B cell (primary cell): ENCODE measurements around the gene GNB5. TPM values are rescaled to one million over a fixed set of nuclear protein-coding genes. Genes with fewer than 3 reads are reported as not detected.

Experiments
- ATAC-seq: fragments of 200-7000 bp; cut with Tn5 transposase; one replicate; pipeline ENCODE4 v1.10.0; 2021; ENCODE audit warnings: low read depth, mild to moderate bottlenecking, moderate number of reproducible peaks, moderate library complexity
- CTCF ChIA-PET: fragments of 350-600 bp; sonication (Branson Sonifier 250); formaldehyde crosslinking; loops from one replicate; lab custom pipeline; 2021; ENCODE audit warnings: antibody characterized with exemption, inconsistent platforms; lab: Charles Lee
- POLR2A ChIA-PET: fragments of 350-600 bp; sonication (Branson Sonifier 250); formaldehyde crosslinking; loops from one replicate; lab custom pipeline; 2021; ENCODE audit warnings: antibody characterized with exemption; lab: Charles Lee
- DNase-seq: peaks from one replicate; pipeline ENCODE4 v3.0.0; 2013
- H2AFZ ChIP-seq: 2 replicates; pipeline ENCODE4 v1.6.1; 2012; ENCODE audit warnings: mild to moderate bottlenecking, low read depth, low read length; ENCODE audit not compliant: insufficient read depth, poor library complexity, severe bottlenecking
- H3K27ac ChIP-seq, 2 donors: 1 replicate in 1 of 2; 2 replicates in 1 of 2; pipeline ENCODE4 v1.5.1; 2012 to 2013; ENCODE audit warnings: low read length in 2 of 2, mild to moderate bottlenecking in 2 of 2, moderate library complexity in 1 of 2
- H3K27me3 ChIP-seq, 4 experiments: fragments of 200-600 bp in 1 of 4; sonication (generic) in 1 of 4; replicated peaks in 1 of 4; 1 replicate in 2 of 4; 2 replicates in 2 of 4; pipeline versions ENCODE4 v1.6.1 to v1.7.0; 2013 to 2016; ENCODE audit warnings: low read length in 3 of 4, mild to moderate bottlenecking in 2 of 4, mixed read lengths in 1 of 4, moderate library complexity in 1 of 4; ENCODE audit not compliant: insufficient read depth in 4 of 4, control insufficient read depth in 3 of 4; ENCODE audit errors: control extremely low read depth in 1 of 4
- H3K36me3 ChIP-seq, 2 experiments: replicated peaks in 1 of 2; 1 replicate in 1 of 2; 2 replicates in 1 of 2; pipeline versions ENCODE4 v1.6.1 to v1.7.1; 2013; ENCODE audit warnings: low read length in 1 of 2; ENCODE audit not compliant: insufficient read depth in 2 of 2, control insufficient read depth in 1 of 2; ENCODE audit errors: control extremely low read depth in 1 of 2, extremely low read depth in 1 of 2
- H3K4me1 ChIP-seq, 2 donors: fragments of 200-600 bp in 1 of 2; sonication (generic) in 1 of 2; 1 replicate in 1 of 2; 2 replicates in 1 of 2; pipeline versions ENCODE4 v1.5.1 to v1.6.1; 2013 to 2017; ENCODE audit warnings: low read length in 2 of 2; ENCODE audit not compliant: control insufficient read depth in 2 of 2, insufficient read depth in 2 of 2
- H3K4me2 ChIP-seq: replicated peaks from 2 replicates; pipeline ENCODE3; 2012; ENCODE audit warnings: mild to moderate bottlenecking, low read depth, low read length; ENCODE audit not compliant: poor library complexity, severe bottlenecking
- H3K4me3 ChIP-seq, 5 experiments: fragments of 200-600 bp in 1 of 5; sonication (generic) in 1 of 5; 1 replicate in 3 of 5; 2 replicates in 2 of 5; pipeline versions ENCODE4 v1.5.1 to v1.7.0; 2011 to 2016; ENCODE audit warnings: low read length in 4 of 5, mild to moderate bottlenecking in 4 of 5, low read depth in 2 of 5, control low read depth in 1 of 5, moderate library complexity in 1 of 5; ENCODE audit not compliant: insufficient read depth in 1 of 5; ENCODE audit errors: control extremely low read depth in 1 of 5, extremely low read depth in 1 of 5
- H3K79me2 ChIP-seq: fragments of 200-600 bp; sonication (generic); one replicate; pipeline ENCODE4 v1.6.0; 2016; ENCODE audit warnings: low read length; ENCODE audit not compliant: control insufficient read depth, insufficient read depth
- H3K9ac ChIP-seq: fragments of 200-600 bp; sonication (generic); 2 replicates; pipeline ENCODE4 v1.6.1; 2017; ENCODE audit warnings: mild to moderate bottlenecking, low read length, moderate library complexity
- H3K9me3 ChIP-seq, 3 donors: one replicate each; pipeline versions ENCODE4 v1.6.1 to v1.7.1; 2013; ENCODE audit warnings: low read length in 2 of 3; ENCODE audit not compliant: control insufficient read depth in 2 of 3, insufficient read depth in 1 of 3; ENCODE audit errors: control extremely low read depth in 1 of 3
- H4K20me1 ChIP-seq: 2 replicates; pipeline ENCODE4 v1.6.0; 2012; ENCODE audit warnings: mild to moderate bottlenecking, low read length; ENCODE audit not compliant: insufficient read depth, control insufficient read depth, poor library complexity, severe bottlenecking
- H3K27ac Mint-ChIP-seq: one replicate; pipeline ENCODE4 v1.8.0; 2021; ENCODE audit warnings: mixed read lengths
- H3K27me3 Mint-ChIP-seq: one replicate; pipeline ENCODE4 v1.8.0; 2021; ENCODE audit warnings: mixed read lengths
- H3K4me1 Mint-ChIP-seq: one replicate; pipeline ENCODE4 v1.8.0; 2021; ENCODE audit warnings: mixed read lengths
- H3K4me3 Mint-ChIP-seq: one replicate; pipeline ENCODE4 v1.8.0; 2021; ENCODE audit warnings: mixed read lengths
- H3K9me3 Mint-ChIP-seq: one replicate; pipeline ENCODE4 v1.8.0; 2022; ENCODE audit warnings: mixed read lengths; ENCODE audit not compliant: insufficient read depth
- EZH2 ChIP-seq: IDR thresholded peaks from 2 replicates; pipeline ENCODE4 v1.6.1; 2012; ENCODE audit warnings: borderline replicate concordance, low read depth, mild to moderate bottlenecking, moderate library complexity, low read length; ENCODE audit not compliant: insufficient read depth, poor library complexity, severe bottlenecking
- WGBS: methylation state at CpG from one replicate; pipeline ENCODE4 v1.1.5; 2013; ENCODE audit warnings: missing lambda C conversion rate; ENCODE audit not compliant: insufficient coverage; 5-methylcytosine and 5-hydroxymethylcytosine counted together
- intact Hi-C: fragments of 100-400 bp; cut with micrococcal nuclease; formaldehyde crosslinking; loops from one replicate; pipeline ENCODE4 v1.10.0; 2022
- polyA plus RNA-seq: library from polyadenylated mRNA; depleted of rRNA; stranded (reverse); fragments of >200 nt; gene quantifications from 2 replicates; pipeline ENCODE4 v1.2.3, GENCODE V29; 2012
- total RNA-seq, 2 donors: library from RNA; stranded (reverse); fragments of 120-200 nt in 1 of 2; gene quantifications; 1 replicate in 1 of 2; 2 replicates in 1 of 2; pipeline versions ENCODE4 v1.2.3 to v1.2.4, GENCODE V29; 2013 to 2022
- TF ChIP-seq, protein P1 (sequence below): fragments of 200-600 bp; IDR thresholded peaks from one replicate; pipeline ENCODE4 v1.8.0; 2022; ENCODE audit warnings: antibody characterized with exemption, mild to moderate bottlenecking

Gene GNB5
- total and polyA plus RNA-seq, 2 donors (not counting 1 experiment from before 2014, with no cell fraction given), result 58.5 to 142 TPM

GRCh38 chr15:52134502-52135144 is 56.6 kb downstream of the GNB5 start:
- Mint-ChIP-seq H3K27ac (no peak overlapping the region), H3K4me3 (no peak overlapping the region), H3K4me1 (peaks cover 19% of the 10 kb centered on the region), H3K27me3 (no peaks in the 10 kb centered on the region), H3K9me3 (no peaks in the 10 kb centered on the region)
- Histone ChIP-seq H3K27me3 (no peaks in the 10 kb centered on the region), H3K9ac (no peak overlapping the region), H3K4me3 (no peak overlapping the region), H2AFZ (no peak overlapping the region), H3K4me1 (peaks cover 19 to 26% of the 10 kb centered on the region in 2 donors), H3K27ac (no peak overlapping the region), H3K79me2 (no peaks in the 10 kb centered on the region), H3K36me3 (peaks cover 0 to 80% of the 10 kb centered on the region in 2 experiments), H4K20me1 (peaks cover 9% of the 10 kb centered on the region), H3K9me3 (no peaks in the 10 kb centered on the region), H3K4me2 (no peak overlapping the region)
- ATAC-seq (no peak), DNase-seq (no peak)
- intact Hi-C loops, result no loop called here
- TF ChIP-seq, protein P1, sequence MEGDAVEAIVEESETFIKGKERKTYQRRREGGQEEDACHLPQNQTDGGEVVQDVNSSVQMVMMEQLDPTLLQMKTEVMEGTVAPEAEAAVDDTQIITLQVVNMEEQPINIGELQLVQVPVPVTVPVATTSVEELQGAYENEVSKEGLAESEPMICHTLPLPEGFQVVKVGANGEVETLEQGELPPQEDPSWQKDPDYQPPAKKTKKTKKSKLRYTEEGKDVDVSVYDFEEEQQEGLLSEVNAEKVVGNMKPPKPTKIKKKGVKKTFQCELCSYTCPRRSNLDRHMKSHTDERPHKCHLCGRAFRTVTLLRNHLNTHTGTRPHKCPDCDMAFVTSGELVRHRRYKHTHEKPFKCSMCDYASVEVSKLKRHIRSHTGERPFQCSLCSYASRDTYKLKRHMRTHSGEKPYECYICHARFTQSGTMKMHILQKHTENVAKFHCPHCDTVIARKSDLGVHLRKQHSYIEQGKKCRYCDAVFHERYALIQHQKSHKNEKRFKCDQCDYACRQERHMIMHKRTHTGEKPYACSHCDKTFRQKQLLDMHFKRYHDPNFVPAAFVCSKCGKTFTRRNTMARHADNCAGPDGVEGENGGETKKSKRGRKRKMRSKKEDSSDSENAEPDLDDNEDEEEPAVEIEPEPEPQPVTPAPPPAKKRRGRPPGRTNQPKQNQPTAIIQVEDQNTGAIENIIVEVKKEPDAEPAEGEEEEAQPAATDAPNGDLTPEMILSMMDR, result no peak
- TF ChIP-seq EZH2, result no peak
- 93% methylated on average over 4 of the region's 5 CpGs for WGBS
- POLR2A ChIA-PET, result no interaction called here
- CTCF ChIA-PET, result interaction anchor here (1.6 kb wide), 1 partner anchor 24 kb away, joined by 3 read pairs; no protein-coding TSS in a partner anchor

- intact Hi-C loops, result no loop called here
- Mint-ChIP-seq H3K27ac (no peak overlapping the region), H3K4me1 (peaks cover 19% of the 10 kb centered on the region), H3K27me3 (no peaks in the 10 kb centered on the region), H3K9me3 (no peaks in the 10 kb centered on the region), H3K4me3 (no peak overlapping the region)
- no peak for ATAC-seq
- Histone ChIP-seq H3K4me3 (no peak overlapping the region), H3K4me2 (no peak overlapping the region), H3K4me1 (peaks cover 19 to 26% of the 10 kb centered on the region in 2 donors), H3K9ac (no peak overlapping the region), H4K20me1 (peaks cover 4% of the 10 kb centered on the region), H3K27ac (no peak overlapping the region), H3K27me3 (no peaks in the 10 kb centered on the region), H3K79me2 (no peaks in the 10 kb centered on the region), H3K36me3 (peaks cover under 1 to 79% of the 10 kb centered on the region in 2 experiments), H2AFZ (no peak overlapping the region), H3K9me3 (no peaks in the 10 kb centered on the region)
- ChIA-PET CTCF (no interaction called here), POLR2A (no interaction called here)
- TF ChIP-seq, protein P1, result no peak
- TF ChIP-seq EZH2, result no peak
- 91% methylated on average over 5 of the region's 10 CpGs for WGBS
- DNase-seq, result no peak
Measured at GRCh38 chr15:52133510-52134220, 57.5 kb downstream of the GNB5 start.
